GM11168 (cell line): ENCODE measurements around the gene TUBB8B.
"Not testable (repeated sequence)": the region's sequence is repeated elsewhere in the genome, so short reads cannot be mapped to it uniquely, and the experiment has no call there.

Experiments
- in situ Hi-C: fragments of 300-500 bp; cut with MboI; formaldehyde crosslinking; loops from one replicate; pipeline ENCODE4 v1.12.0; 2022; ENCODE audit warnings: low sequenced_read_pairs; ENCODE audit not compliant: unreplicated experiment

Gene TUBB8B

GRCh38 chr18:13177-13576, 36.2 kb downstream of the TUBB8B start:
- in situ Hi-C loops, result not testable (repeated sequence)

DNA sequence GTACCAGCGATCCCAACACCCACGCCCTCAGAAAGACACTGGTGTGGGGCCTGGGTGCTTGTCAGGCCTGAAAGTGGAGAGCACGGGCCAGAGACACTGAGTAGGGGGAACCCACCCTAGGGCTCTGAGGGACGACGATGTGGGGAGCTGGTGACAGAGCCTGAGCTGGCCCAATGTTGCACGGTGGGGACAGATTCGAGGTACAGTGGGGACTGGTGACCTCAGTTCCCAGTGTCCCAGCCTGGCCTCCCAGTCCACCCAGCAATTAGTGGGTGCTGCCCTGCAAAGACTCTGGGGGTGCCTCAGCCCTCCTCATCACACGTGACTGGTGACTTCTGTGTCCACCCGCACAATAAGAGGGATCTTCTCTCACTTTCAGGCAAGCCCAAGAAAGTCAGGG, 36.6 kb downstream of the TUBB8B start:
- in situ Hi-C loops, result not testable (repeated sequence)

GRCh38 chr18:11383-12274, 37.8 kb downstream of the TUBB8B start:
- in situ Hi-C loops, result not testable (repeated sequence)

GRCh38 chr18:10624-11184, 38.7 kb downstream of the TUBB8B start:
- in situ Hi-C loops, result not testable (repeated sequence)

GRCh38 chr18:9937-10336, 39.5 kb downstream of the TUBB8B start:
- in situ Hi-C loops, result not testable (repeated sequence)
